ENCODE measurements around the gene ATG16L1.

The ATG16L1 gene

GRCh38 chr2:233325814-233326213 is 74.3 kb downstream of the ATG16L1 start:
- Histone ChIP-seq H4K20me1 (ENCODE audit: insufficient read depth) (no peaks in the 10 kb centered on the region), H3K27ac (no peak overlapping the region), H3K27me3 (ENCODE audit: insufficient read depth, low read depth) (no peaks in the 10 kb centered on the region), H3K79me2 (ENCODE audit: insufficient read depth, low read depth) (no peaks in the 10 kb centered on the region), H3K36me3 (ENCODE audit: insufficient read depth) (no peaks in the 10 kb centered on the region), H2AFZ (ENCODE audit: low read depth) (no peak overlapping the region), H3K9ac (no peak overlapping the region), H3K4me2 (no peak overlapping the region), H3K4me1 (ENCODE audit: low read depth, poor library complexity, severe bottlenecking) (no peaks in the 10 kb centered on the region), H3K4me3 (IDR thresholded peaks at IDR 0.05; ENCODE audit: insufficient read depth, low read depth, low read length) (no peak overlapping the region)
- TF ChIP-seq CTCF (conservative IDR thresholded peaks at IDR 0.05; ENCODE audit: low read depth, low read length): no peak

- TF ChIP-seq CTCF (conservative IDR thresholded peaks at IDR 0.05; ENCODE audit: low read depth, low read length): no peak
- H3K27me3 ChIP-seq (ENCODE audit: insufficient read depth, low read depth): no peaks in the 10 kb centered on the region
- no peaks in the 10 kb centered on the region for H4K20me1 ChIP-seq (ENCODE audit: insufficient read depth)
Observed at GRCh38 chr2:233326500-233326899, 75.0 kb downstream of the ATG16L1 start.

GRCh38 chr2:233328922-233329321 is 77.4 kb downstream of the ATG16L1 start:
- no peak for TF ChIP-seq CTCF (conservative IDR thresholded peaks at IDR 0.05; ENCODE audit: low read depth, low read length)
- H3K36me3 ChIP-seq (ENCODE audit: insufficient read depth): no peaks in the 10 kb centered on the region
- H3K27me3 ChIP-seq (ENCODE audit: insufficient read depth, low read depth): no peaks in the 10 kb centered on the region
- no peak overlapping the region for H2AFZ ChIP-seq (ENCODE audit: low read depth)
- no peak overlapping the region for H3K27ac ChIP-seq
- no peak overlapping the region for H3K9ac ChIP-seq
- no peaks in the 10 kb centered on the region for H4K20me1 ChIP-seq (ENCODE audit: insufficient read depth)
- H3K79me2 ChIP-seq (ENCODE audit: insufficient read depth, low read depth): no peaks in the 10 kb centered on the region
- no peaks in the 10 kb centered on the region for H3K4me1 ChIP-seq (ENCODE audit: low read depth, poor library complexity, severe bottlenecking)
- H3K4me2 ChIP-seq: no peak overlapping the region
- no peak overlapping the region for H3K4me3 ChIP-seq (IDR thresholded peaks at IDR 0.05; ENCODE audit: insufficient read depth, low read depth, low read length)

More at GRCh38 chr2:233326500-233326899, 75.0 kb downstream of the ATG16L1 start:
- H3K4me2 ChIP-seq: no peak overlapping the region
- no peak overlapping the region for H2AFZ ChIP-seq (ENCODE audit: low read depth)
- H3K4me3 ChIP-seq (IDR thresholded peaks at IDR 0.05; ENCODE audit: insufficient read depth, low read depth, low read length): no peak overlapping the region
- H3K79me2 ChIP-seq (ENCODE audit: insufficient read depth, low read depth): no peaks in the 10 kb centered on the region
- H3K4me1 ChIP-seq (ENCODE audit: low read depth, poor library complexity, severe bottlenecking): no peaks in the 10 kb centered on the region
- no peaks in the 10 kb centered on the region for H3K36me3 ChIP-seq (ENCODE audit: insufficient read depth)
- H3K27ac ChIP-seq: no peak overlapping the region
- H3K9ac ChIP-seq: no peak overlapping the region

- H3K27ac ChIP-seq: no peak overlapping the region
- no peak overlapping the region for H2AFZ ChIP-seq (ENCODE audit: low read depth)
- no peaks in the 10 kb centered on the region for H4K20me1 ChIP-seq (ENCODE audit: insufficient read depth)
- H3K4me1 ChIP-seq (ENCODE audit: low read depth, poor library complexity, severe bottlenecking): no peaks in the 10 kb centered on the region
- no peak for TF ChIP-seq CTCF (conservative IDR thresholded peaks at IDR 0.05; ENCODE audit: low read depth, low read length)
- no peak overlapping the region for H3K4me3 ChIP-seq (IDR thresholded peaks at IDR 0.05; ENCODE audit: insufficient read depth, low read depth, low read length)
- H3K4me2 ChIP-seq: no peak overlapping the region
- H3K79me2 ChIP-seq (ENCODE audit: insufficient read depth, low read depth): no peaks in the 10 kb centered on the region
- H3K36me3 ChIP-seq (ENCODE audit: insufficient read depth): no peaks in the 10 kb centered on the region
- H3K9ac ChIP-seq: no peak overlapping the region
- no peaks in the 10 kb centered on the region for H3K27me3 ChIP-seq (ENCODE audit: insufficient read depth, low read depth)
Observed at GRCh38 chr2:233329489-233330135, 78.1 kb downstream of the ATG16L1 start.

Measured in KMS-11 (cell line).